CD4-positive, alpha-beta T cell treated with Interleukin-4 for 1 hour (primary cell): ENCODE measurements around the gene MAP2.

Experiments used
- DNase-seq, 2 donors: peaks; one replicate each; pipeline ENCODE4 v3.0.0-alpha.2; 2020 to 2022

Gene MAP2

DNA sequence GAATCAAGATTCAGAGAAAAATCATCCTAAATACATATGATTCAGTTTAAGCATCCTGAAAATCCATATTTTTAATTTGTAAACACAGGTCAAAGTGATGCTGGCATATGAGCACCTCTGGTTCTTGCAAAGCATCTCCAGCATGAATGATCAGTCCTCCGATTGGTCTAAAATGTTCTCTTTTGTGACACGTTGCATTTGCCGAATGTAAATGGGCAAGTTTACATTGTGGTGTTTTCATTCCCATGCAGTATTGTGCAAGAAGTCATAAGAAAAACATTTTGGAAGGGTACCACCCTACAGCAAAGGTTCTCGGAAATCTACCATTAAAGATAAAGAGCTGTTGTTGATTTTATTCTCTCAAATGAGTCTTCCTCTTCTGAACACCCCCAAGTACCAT lies 239.8 kb downstream of the MAP2 start:
- no peak for DNase-seq

- no peak for DNase-seq
Observed at GRCh38 chr2:209666296-209666695, 242.4 kb downstream of the MAP2 start.

DNA sequence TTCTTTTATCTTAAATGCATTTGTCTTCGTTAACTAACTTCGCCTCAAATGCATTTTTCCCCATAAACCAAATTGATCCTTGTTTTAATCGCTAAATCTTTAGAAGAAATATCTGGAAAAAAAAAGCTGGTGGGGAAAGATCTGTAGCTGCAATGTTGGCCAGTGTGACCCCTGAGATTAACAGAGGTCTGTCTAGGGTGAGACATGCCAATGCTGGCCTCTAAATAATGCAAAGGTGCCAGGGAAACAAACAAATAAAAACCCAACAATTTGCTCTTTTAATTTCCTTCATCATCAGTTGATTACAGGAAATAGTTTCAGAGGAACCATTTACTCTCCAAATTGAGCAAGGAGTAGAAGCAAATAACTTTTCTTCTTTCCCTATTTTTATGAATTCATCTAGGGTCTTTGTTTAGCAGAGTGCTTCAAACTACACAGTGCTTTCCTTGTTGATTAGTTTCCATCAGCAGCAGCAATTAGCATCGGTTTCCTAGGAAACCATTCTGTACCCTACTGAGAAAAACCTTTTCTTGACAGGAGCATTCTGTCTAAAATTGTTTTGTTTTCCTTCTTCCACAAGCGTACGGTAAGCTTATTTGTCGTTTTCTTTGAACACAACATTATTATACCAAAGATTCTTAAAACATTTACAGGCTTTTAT lies 247.3 kb downstream of the MAP2 start:
- no peak for DNase-seq

DNA sequence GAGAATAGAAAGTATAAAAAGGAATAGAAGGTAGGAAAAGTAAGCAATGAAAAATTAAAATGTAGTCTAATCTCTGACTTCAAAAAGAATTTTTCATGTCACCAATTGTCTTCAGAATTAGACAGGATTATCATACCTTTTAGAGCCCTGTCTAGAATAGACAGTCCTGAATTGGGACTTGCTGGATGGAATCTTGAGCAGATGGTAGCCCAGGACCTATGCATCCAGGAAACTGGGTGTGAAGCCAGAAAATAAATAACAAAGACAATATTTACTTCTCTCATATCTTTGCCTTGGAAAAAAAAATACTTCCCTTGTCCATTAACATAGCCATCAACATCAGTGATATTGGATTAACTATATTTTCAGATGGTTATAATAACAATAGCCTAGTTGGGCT lies 250.0 kb downstream of the MAP2 start:
- no peak for DNase-seq

DNA sequence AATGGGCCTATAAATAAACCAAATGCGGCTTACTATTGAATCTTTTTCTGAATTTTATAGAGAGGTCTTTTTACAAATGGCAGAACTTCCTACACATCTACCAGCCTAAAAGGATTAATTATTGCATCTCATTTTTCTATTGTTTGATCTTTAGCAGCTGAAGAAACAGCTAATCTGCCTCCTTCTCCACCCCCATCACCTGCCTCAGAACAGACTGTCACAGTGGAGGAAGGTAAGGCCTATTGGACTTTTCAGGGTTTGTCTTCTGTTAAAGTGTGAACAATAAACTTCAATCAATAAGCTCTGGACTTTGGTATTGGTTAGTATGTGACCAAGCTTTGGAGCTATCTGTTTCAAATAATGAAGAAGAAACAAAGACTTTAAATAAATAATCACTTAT lies 256.7 kb downstream of the MAP2 start:
- no peak for DNase-seq

DNA sequence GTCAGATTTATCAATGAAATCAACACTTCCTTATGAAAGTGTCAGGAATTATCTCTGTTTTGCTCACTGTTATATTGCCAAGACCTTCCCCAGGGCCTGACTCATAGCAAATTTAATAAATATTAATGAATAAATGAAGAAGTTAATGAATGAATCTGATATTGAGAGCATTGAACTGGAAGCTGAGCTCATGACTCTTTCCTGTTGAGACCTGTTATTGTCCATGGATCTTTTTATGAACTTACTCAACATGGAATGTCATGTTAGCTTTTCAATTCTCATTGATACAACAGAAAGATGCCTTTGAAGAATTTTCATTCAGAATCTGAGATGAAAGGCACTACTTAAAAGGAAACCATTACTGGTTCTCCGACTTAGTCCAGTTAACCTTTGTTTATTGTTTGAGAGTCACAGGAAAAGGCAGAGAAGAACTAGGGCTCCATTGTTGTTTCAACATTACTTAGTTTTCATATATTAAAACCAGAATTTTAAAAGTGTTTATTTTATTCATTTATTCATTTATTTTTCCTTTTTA lies 257.4 kb downstream of the MAP2 start:
- no peak for DNase-seq

- DNase-seq, result no peak
Observed at GRCh38 chr2:209682646-209683045, 258.8 kb downstream of the MAP2 start.

GRCh38 chr2:209685340-209685739 lies 261.5 kb downstream of the MAP2 start:
- no peak for DNase-seq

GRCh38 chr2:209685963-209686362 lies 262.1 kb downstream of the MAP2 start:
- no peak for DNase-seq

DNA sequence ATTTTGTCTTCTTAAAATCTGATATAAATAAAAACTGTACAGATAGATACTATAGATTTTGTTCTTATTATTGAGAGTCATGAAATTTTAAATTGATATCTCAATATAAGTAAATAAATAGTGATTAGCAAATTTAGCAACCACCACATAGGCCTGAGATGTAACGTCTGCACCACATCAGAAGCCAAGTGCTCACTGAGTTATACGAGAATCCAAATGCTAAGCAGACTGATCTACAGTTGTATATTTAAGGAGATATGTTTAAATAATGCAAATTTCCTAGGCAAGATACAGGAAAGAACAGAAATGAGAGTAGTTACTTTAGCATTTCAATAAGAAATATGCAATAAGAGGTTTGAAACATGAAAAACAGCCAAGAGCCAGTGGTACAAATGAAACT lies 262.6 kb downstream of the MAP2 start:
- DNase-seq, result no peak

GRCh38 chr2:209687323-209687969 lies 263.6 kb downstream of the MAP2 start:
- DNase-seq, result no peak

- DNase-seq, result no peak
Observed at GRCh38 chr2:209688385-209688784, 264.5 kb downstream of the MAP2 start.

- DNase-seq, result no peak
Observed at GRCh38 chr2:209690029-209690754, 266.3 kb downstream of the MAP2 start.

- no peak for DNase-seq
Observed at GRCh38 chr2:209694748-209695147, 270.9 kb downstream of the MAP2 start.

DNA sequence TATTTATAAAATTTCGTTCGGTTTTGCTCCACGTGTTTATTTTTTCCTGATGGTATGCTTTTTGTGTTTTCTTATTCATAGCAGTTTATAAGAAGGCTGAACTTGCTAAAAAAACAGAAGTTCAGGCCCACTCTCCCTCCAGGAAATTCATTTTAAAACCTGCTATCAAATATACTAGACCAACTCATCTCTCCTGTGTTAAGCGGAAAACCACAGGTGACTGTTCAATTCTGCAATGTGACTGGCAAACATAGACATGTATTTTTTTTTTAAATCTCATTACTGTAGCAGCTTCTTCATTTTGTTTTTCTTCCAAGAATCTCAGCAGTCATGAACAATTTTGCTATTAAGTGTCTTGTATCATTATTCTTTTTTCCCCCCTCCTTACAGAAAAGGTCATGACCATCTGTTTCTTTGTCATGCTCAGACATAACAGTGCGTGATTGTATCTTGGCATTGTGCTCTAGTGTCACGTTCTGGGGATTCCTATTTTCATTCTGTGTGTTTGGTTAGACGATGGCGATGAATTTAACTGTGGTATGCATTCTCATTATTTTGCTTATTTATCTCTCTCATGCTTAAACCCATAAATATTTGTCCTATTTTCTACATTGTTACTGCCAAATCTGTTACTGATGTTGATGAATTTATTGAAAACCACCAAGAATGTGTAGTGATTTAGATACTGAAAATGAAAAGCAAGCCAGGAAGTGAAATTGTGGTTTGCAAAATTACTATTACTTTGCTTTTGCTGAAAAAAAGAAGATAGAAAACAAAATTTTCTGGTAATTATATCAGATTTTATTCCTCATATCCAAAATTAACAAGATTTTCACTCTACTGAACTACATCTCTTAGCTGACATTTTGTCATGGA lies 273.2 kb downstream of the MAP2 start:
- no peak for DNase-seq

DNA sequence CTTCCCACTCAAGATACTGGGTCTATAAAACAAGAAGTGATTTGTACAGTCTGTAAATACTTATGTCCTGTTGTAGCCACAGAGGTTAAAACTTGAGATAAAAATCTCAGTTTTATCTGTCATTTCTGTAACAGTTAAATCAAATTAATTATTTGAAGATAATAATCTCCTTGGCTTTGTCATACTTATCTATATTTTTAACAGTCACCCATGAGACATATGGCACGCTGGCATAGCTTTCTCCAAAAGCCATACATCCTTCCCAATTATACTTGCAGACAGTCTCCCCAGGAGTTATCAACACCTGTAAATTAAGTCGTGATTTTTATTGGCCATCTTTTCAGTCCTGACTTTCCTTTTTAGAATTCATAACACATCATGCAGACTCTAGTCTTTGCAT lies 278.9 kb downstream of the MAP2 start:
- no peak for DNase-seq

- no peak for DNase-seq
Observed at GRCh38 chr2:209713219-209713618, 289.4 kb downstream of the MAP2 start.

GRCh38 chr2:209719034-209719433 lies 295.2 kb downstream of the MAP2 start:
- DNase-seq, result no peak

GRCh38 chr2:209721497-209721896 lies 297.6 kb downstream of the MAP2 start:
- DNase-seq, result no peak

GRCh38 chr2:209726311-209726710 lies 302.5 kb downstream of the MAP2 start:
- no peak for DNase-seq

- DNase-seq, result no peak
Observed at GRCh38 chr2:209727077-209727476, 303.2 kb downstream of the MAP2 start.

DNA sequence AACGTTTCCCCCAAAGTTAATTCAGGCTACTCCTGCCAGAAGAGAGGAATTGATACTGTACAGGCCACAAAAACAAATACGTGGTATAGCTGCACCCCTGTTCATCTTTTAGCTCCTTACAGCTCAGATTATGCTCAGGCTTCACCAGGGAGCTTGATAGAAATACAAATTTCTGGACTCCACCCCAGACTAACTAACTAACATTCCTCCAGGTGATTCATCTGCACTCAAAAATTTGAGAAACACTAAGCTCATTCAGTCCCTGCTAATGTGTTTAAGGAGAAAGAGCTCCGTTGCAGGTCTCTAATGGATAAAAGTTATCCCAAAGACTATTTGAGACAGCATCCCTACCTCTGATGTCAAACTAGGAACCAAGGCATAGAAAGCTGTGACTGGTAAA lies 311.0 kb downstream of the MAP2 start:
- no peak for DNase-seq

DNA sequence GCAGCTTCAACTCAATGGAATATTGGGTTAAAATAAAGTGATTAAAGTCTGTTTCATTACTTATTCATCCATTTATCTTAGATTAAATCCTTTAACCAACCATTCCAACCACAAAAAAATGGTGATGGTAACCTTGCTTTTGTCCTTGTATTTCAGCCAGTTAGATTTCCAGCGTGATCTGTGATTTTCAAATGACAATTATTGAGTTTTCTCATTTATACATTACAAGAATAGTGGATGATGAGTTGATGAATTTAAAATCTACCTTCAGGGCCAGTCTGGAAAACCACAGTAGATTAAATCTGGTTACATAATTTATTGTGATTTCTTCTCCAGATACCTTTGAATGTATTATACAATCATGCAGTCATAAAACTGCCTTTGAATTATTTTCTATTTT lies 318.1 kb downstream of the MAP2 start:
- DNase-seq, result no peak
